NCI-H2227 treated with DMSO at 0.1 percent for 48 hours (cell line): ENCODE measurements around the gene KRT14.
"Not testable (repeated sequence)": the region's sequence is repeated elsewhere in the genome, so short reads cannot be mapped to it uniquely, and the experiment has no call there.

Experiments used
- DNase-seq: peaks from one replicate; lab custom pipeline; 2025; lab: John Stamatoyannopoulos, UW

Gene KRT14

DNA sequence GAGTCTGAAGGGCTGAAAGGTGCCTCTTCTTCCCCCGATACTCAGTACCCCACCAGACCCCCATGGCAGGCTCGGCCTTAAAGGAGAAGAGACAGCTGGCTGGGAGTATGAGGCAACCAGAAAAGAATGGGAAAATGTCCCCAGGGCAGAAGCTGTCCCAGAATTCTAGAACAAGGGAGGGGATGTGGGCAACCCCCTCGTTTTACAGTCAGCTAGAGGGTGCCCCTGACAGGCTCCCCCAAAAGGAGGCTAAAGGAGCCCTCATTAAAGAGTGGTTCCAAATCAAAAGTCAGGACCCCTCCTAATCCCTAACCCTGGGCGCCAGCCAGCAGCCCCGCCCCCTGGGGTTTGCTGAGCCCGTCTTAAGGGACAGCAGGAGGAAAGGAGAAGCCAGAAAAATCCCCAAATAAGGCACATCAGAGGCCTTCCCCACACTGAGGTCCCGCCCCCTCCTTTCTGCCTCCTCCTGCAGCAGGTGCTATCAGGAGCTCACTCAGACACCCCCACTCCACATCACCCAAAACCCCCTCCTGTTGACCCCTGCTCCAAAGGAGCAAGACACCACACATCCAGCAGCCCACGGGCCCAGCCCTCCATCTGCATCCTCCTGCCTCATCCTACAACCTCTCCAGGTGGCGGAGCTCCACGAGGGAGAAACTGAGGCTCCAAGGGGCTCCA, 36.6 kb upstream of the KRT14 start:
- DNase-seq, result not testable (repeated sequence)

- not testable (repeated sequence) for DNase-seq
These were observed 35.9 kb upstream of the KRT14 start for GRCh38 chr17:41622340-41623183.

- no peak for DNase-seq
These were observed 35.2 kb upstream of the KRT14 start for GRCh38 chr17:41621916-41622315.

DNA sequence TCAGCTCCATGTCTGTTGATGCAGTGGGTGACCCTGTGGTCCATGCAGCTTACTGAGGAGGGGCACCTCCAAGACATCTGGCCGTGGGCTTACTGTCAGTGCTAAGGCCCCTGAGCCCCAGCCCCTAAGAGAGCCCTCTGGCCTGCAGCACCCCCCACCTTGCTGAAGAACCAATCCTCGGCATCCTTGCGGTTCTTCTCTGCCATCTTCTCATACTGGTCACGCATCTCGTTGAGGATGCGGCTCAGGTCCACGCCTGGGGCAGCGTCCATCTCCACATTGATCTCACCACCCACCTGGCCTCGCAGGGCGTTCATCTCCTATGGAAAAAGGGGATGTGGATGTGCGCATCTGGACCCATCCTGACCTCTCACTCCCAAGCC, 34.7 kb upstream of the KRT14 start:
- DNase-seq, result not testable (repeated sequence)

DNA sequence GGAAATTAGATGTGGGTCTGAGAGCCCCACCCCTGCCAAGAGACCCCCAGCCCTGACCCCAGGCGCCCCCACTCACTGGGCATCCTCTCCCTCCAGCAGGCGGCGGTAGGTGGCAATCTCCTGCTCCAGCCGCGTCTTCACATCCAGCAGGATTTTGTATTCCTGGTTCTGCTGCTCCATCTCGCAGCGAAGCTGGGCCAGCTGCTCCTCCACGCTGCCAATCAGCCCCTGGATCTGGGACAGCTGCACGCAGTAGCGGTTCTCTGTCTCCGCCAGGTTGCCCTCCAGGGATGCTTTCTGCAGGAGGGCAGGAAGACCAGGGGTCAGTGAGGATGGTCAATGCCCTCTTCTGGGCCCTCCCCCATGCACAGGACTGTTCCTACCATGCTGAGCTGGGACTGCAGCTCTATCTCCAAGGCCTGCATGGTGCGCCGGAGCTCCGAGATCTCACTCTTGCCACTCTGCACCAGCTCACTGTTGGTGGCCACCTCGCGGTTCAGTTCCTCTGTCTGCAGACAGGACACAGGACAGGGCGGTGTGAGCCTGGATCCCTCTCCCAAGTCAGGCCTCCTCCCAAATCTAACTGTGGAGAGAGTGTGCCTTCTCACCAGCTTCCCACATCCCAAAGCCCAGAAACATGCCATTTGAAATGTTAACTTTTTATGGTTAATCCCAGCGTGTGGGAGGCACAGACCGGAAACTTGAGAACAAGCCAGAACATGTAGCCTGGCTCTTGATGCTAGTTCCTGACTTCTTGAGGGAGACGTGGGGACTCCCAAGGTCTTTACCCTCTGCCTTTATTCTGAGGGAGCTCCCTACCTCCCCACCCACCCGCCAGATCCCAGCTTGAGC, 34.1 kb upstream of the KRT14 start:
- no peak for DNase-seq

- DNase-seq, result not testable (repeated sequence)
These were observed 33.4 kb upstream of the KRT14 start for GRCh38 chr17:41619927-41620582.

- no peak for DNase-seq
These were observed 32.6 kb upstream of the KRT14 start for GRCh38 chr17:41619036-41619926.

- DNase-seq, result no peak
These were observed 31.8 kb upstream of the KRT14 start for GRCh38 chr17:41618341-41619035.

- no peak for DNase-seq
These were observed 31.0 kb upstream of the KRT14 start for GRCh38 chr17:41617698-41618097.

GRCh38 chr17:41617136-41617535, 30.4 kb upstream of the KRT14 start:
- no peak for DNase-seq

DNA sequence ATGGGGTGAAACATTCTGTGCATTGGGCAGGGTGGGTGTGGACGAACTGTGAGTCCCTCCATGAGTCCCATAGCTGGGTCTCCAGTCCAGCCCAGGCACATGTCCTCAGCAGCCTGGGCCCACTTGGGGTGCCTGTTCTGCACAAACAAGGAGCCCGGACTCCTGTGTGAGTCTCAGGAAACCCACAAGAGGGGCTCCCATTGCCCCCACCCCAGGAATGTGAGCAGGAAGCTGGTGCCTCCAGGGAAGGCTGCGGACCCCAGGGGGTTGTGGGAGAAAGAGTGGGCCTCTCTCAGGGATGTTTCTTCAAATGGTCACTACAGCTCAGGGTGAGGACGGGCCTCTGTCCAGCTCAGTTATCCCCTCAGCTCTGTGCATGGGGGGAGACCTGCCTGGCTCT, 29.8 kb upstream of the KRT14 start:
- not testable (repeated sequence) for DNase-seq

DNA sequence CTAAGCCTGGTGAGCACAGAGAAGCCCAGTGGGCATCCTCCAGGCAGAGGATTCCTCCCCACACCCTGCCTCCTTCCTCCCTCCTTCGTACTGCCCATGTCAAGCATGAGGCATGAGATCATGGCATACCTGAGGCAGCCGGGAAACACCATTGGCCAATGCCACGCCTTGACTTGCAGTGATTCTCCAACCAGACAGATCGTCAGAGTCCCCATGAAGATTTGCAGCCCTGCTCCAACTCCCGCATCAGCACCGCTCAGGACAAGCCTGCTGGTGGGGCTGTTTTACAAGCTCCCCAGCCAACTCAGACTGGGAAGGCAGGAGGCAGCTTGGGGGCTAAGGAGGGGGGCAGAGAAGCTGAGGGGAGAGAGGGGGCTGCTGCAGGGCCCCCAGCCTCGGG, 28.8 kb upstream of the KRT14 start:
- no peak for DNase-seq

DNA sequence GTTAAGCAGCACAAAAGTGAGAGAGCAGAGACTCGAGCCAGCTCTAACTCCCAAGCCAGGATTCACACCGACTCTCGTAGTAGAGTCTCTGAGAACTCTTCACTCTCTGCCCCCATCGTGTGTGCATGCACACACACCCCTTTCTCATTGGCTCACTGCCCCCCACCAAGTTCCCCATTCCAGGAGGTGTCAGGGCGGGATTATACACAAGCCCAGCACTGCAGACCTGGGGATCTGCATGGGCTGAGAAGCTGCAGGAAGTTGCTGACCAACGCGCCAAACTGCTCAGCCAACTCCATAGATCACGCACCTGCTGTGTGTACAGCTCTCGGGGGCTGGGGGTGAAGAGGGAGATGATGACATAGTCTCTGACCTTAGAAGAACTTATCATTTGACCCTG, 28.1 kb upstream of the KRT14 start:
- DNase-seq, result not testable (repeated sequence)

- DNase-seq, result no peak
These were observed 27.4 kb upstream of the KRT14 start for GRCh38 chr17:41614098-41614497.

DNA sequence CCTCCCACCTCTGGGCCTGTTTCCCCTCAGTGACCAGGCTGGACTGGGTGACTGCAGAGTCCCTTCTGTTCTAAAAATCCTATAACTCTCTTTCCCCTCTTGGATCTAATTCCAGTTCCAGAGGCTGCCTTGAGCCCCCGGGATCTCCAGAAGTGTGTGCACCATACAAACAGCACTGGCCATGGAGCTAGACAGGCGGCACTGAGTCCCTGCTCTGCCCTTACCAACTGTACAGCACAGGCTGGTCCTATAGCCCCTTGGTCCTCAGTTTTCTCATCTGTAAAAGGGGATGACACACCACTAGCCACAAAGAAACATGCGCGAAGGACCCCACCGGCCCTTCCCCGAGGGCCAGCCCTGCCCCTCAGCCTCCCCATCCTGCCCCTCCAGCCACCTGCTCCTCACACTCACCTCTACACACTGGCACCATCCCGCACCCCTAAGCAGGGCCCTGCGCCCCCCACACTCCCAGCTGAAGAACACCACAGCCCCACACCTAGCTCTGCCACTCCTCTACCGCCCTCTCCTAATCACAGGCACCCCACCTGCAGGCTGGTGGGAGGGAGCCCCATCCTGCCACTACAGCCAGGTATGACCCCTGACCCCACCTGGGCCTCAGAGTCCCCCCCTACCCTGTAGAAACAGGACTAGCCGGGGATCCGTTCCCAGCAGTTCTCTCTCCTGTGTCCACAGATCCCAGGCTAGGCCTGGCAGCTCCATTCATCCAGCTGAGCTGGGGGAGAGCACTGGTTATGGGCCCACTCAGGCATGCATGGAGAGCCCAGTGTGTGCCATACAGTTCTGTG, 26.8 kb upstream of the KRT14 start:
- no peak for DNase-seq

DNA sequence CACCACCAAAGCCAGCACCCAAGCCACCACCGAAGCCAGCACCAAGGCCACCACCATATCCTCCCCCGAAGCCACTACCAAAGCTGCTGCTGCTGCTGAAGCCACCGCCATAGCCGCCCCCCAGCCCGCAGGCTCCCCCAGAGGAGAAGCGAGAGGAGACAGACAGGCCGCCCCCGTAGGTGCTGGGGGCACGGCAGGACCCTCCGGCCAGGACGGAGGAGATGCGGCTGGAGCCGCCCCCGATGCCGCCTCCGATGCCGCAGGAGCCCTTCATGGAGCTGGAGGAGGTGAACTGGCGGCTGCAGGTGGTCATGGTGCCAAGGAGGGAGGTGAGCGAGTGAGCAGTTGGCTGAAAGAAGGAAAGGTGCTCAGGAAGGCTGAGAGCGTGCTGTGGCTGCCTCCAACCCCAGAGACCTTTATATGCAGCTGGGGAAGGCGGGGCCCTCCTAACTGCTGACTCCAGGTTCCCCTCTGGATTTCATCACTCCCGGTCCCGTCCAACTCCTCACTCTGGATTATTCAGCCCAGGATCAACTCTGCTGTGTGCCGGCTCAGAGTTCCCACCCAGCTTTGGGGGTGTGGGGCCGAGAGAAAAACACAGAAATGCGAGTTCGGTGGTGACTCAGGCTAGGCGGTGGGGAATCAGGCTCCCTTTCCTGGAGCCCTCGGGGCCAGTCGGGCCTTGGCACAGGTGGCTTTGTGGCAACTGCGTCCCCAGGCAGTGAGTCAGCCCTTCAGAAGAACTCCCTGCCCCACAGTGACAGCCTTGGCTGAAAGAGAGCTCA, 25.9 kb upstream of the KRT14 start, which contains the start of gene KRT16:
KRT16 (minus strand) TSS at position 392 of the 785 bp plus-strand sequence; CDS start at position 313, 79 bp downstream.
- not testable (repeated sequence) for DNase-seq

GRCh38 chr17:41610965-41611640, 24.4 kb upstream of the KRT14 start:
- no peak for DNase-seq

DNA sequence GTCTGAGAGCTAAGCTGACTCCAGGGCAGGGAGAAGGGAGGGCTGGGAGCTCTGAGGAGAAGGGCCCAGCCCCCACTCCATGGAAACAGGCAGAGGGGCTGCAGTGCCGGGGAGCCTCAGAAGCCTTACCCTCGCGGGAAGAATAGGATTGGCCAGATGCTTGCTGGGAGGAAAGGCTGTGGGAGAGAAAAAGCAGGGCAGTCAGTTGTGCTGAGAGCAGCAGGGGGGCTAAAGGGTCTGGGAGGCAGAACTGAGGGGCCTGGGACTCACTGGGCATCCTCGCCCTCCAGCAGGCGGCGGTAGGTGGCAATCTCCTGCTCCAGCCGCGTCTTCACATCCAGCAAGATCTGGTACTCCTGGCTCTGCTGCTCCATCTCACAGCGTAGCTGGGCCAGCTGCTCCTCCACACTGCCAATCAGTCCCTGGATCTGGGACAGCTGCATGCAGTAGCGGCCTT, 23.4 kb upstream of the KRT14 start:
- DNase-seq, result not testable (repeated sequence)
